ENCODE measurements around the gene HSCB. TPM values are rescaled to one million over a fixed set of nuclear protein-coding genes. Genes with fewer than 3 reads are reported as not detected.

Gene HSCB
- polyA plus RNA-seq, 1 donor (not counting 4 experiments of a cell fraction or from before 2014, with no cell fraction given), result 12.5 TPM

GRCh38 chr22:28771195-28771791 lies 29.5 kb downstream of the HSCB start:
- no peak overlapping the region for H3K9ac ChIP-seq (ENCODE audit: control insufficient read depth, extremely low read depth, insufficient read depth, low read length)
- H3K9me1 ChIP-seq (ENCODE audit: control insufficient read depth, extremely low read depth, insufficient read depth, low read length), result no peaks in the 10 kb centered on the region
- H3K4me1 ChIP-seq (ENCODE audit: control insufficient read depth, extremely low read depth, insufficient read depth, low read length), result peaks cover 16% of the 10 kb centered on the region
- H2AFZ ChIP-seq (ENCODE audit: control insufficient read depth, low read length), result peak overlapping the region; percentile 22
- H3K4me3 ChIP-seq (ENCODE audit: control insufficient read depth in 2 of 3, extremely low read depth in 1 of 3, insufficient read depth in 2 of 3, low read depth in 1 of 3, low read length in 3 of 3), result no peak overlapping the region
- no peak overlapping the region for H3K27ac ChIP-seq (ENCODE audit: control insufficient read depth, insufficient read depth, low read length)
- H3K36me3 ChIP-seq (ENCODE audit: control insufficient read depth in 2 of 2, extremely low read depth in 1 of 2, insufficient read depth in 2 of 2, low read length in 2 of 2), result no peaks in the 10 kb centered on the region
- dilution Hi-C loops (cut with MboI; ENCODE audit: extremely low pct_ligation_motif_present, low sequenced_read_pairs), result no loop called here
- peak; percentile 29 for FAIRE-seq
- TF ChIP-seq, protein P1, sequence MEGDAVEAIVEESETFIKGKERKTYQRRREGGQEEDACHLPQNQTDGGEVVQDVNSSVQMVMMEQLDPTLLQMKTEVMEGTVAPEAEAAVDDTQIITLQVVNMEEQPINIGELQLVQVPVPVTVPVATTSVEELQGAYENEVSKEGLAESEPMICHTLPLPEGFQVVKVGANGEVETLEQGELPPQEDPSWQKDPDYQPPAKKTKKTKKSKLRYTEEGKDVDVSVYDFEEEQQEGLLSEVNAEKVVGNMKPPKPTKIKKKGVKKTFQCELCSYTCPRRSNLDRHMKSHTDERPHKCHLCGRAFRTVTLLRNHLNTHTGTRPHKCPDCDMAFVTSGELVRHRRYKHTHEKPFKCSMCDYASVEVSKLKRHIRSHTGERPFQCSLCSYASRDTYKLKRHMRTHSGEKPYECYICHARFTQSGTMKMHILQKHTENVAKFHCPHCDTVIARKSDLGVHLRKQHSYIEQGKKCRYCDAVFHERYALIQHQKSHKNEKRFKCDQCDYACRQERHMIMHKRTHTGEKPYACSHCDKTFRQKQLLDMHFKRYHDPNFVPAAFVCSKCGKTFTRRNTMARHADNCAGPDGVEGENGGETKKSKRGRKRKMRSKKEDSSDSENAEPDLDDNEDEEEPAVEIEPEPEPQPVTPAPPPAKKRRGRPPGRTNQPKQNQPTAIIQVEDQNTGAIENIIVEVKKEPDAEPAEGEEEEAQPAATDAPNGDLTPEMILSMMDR (optimal IDR thresholded peaks at IDR 0.05 in 1 of 3, IDR thresholded peaks at IDR 0.05 in 1 of 3, conservative IDR thresholded peaks at IDR 0.05 in 1 of 3; ENCODE audit: extremely low read depth in 1 of 3, insufficient read depth in 2 of 3, low read length in 3 of 3), result no peak
- TF ChIP-seq EZH2 (IDR thresholded peaks at IDR 0.05; ENCODE audit: low read length), result no peak
- H3K4me2 ChIP-seq (ENCODE audit: control insufficient read depth, extremely low read depth, insufficient read depth, low read depth, low read length), result peak overlapping the region; percentile 25
- no peaks in the 10 kb centered on the region for H4K20me1 ChIP-seq (ENCODE audit: control insufficient read depth, extremely low read depth, insufficient read depth, low read length)
- DNase-seq (ENCODE audit: low read depth, low spot score), result no peak
- H3K79me2 ChIP-seq (ENCODE audit: control insufficient read depth, insufficient read depth, low read length), result peaks cover 26% of the 10 kb centered on the region
- no peaks in the 10 kb centered on the region for H3K9me3 ChIP-seq (ENCODE audit: control insufficient read depth, low read depth, low read length)
- H3K27me3 ChIP-seq (ENCODE audit: control insufficient read depth, extremely low read depth, insufficient read depth, low read length), result no peaks in the 10 kb centered on the region

GRCh38 chr22:28772633-28773460 lies 31.0 kb downstream of the HSCB start, which contains the start of gene CCDC117:
Gene CCDC117 (plus strand): TSS chr22:28772695. CDS start chr22:28772850, 155 bp downstream.
- H3K27me3 ChIP-seq (ENCODE audit: control insufficient read depth, extremely low read depth, insufficient read depth, low read length), result no peaks in the 10 kb centered on the region
- H3K9me1 ChIP-seq (ENCODE audit: control insufficient read depth, extremely low read depth, insufficient read depth, low read length), result no peaks in the 10 kb centered on the region
- dilution Hi-C loops (cut with MboI; ENCODE audit: extremely low pct_ligation_motif_present, low sequenced_read_pairs), result no loop called here
- H2AFZ ChIP-seq (ENCODE audit: control insufficient read depth, low read length), result peak within 1 kb of the TSS; percentile 70
- H3K79me2 ChIP-seq (ENCODE audit: control insufficient read depth, insufficient read depth, low read length), result peaks cover 39% of the 10 kb centered on the region
- peak within 1 kb of the TSS; percentile 67 for H3K27ac ChIP-seq (ENCODE audit: control insufficient read depth, insufficient read depth, low read length)
- H3K9ac ChIP-seq (ENCODE audit: control insufficient read depth, extremely low read depth, insufficient read depth, low read length), result peak within 1 kb of the TSS; percentile 84
- no peaks in the 10 kb centered on the region for H3K9me3 ChIP-seq (ENCODE audit: control insufficient read depth, low read depth, low read length)
- DNase-seq (ENCODE audit: low read depth, low spot score), result no peak
- H3K4me1 ChIP-seq (ENCODE audit: control insufficient read depth, extremely low read depth, insufficient read depth, low read length), result peaks cover 16% of the 10 kb centered on the region
- H4K20me1 ChIP-seq (ENCODE audit: control insufficient read depth, extremely low read depth, insufficient read depth, low read length), result no peaks in the 10 kb centered on the region
- TF ChIP-seq, protein P1 (optimal IDR thresholded peaks at IDR 0.05 in 1 of 3, IDR thresholded peaks at IDR 0.05 in 1 of 3, conservative IDR thresholded peaks at IDR 0.05 in 1 of 3; ENCODE audit: extremely low read depth in 1 of 3, insufficient read depth in 2 of 3, low read length in 3 of 3), result peak in 1 of 3 experiments; percentile 13
- no peak for TF ChIP-seq EZH2 (IDR thresholded peaks at IDR 0.05; ENCODE audit: low read length)
- peak within 1 kb of the TSS; percentile 97 for H3K4me2 ChIP-seq (ENCODE audit: control insufficient read depth, extremely low read depth, insufficient read depth, low read depth, low read length)
- peaks cover 0 to 2% of the 10 kb centered on the region in 2 experiments for H3K36me3 ChIP-seq (ENCODE audit: control insufficient read depth in 2 of 2, extremely low read depth in 1 of 2, insufficient read depth in 2 of 2, low read length in 2 of 2)
- H3K4me3 ChIP-seq (ENCODE audit: control insufficient read depth in 2 of 3, extremely low read depth in 1 of 3, insufficient read depth in 2 of 3, low read depth in 1 of 3, low read length in 3 of 3), result peak within 1 kb of the TSS; percentile 64 to 92 (median 77)
- no peak for FAIRE-seq
